BLaER1 treated with 17β-estradiol and CSF1 and Interleukin-3, amounts not matched to agents 10 nM and 100 nM (cell line): ENCODE data around the gene TMEM72.

Source experiments
- H3K27ac ChIP-seq, 11 experiments: shearing (Covaris generic); formaldehyde crosslinking; 2 replicates each; pipeline ENCODE4 v1.8.1; 2022
- H3K27me3 ChIP-seq, 11 experiments: shearing (Covaris generic); formaldehyde crosslinking; 2 replicates each; pipeline ENCODE4 v1.8.1; 2022
- H3K36me3 ChIP-seq, 11 experiments: shearing (Covaris generic); formaldehyde crosslinking; 2 replicates each; pipeline ENCODE4 v1.8.1; 2022
- H3K4me1 ChIP-seq, 10 experiments: shearing (Covaris generic); formaldehyde crosslinking; 2 replicates each; pipeline ENCODE4 v1.8.1; 2022
- H3K4me2 ChIP-seq, 11 experiments: shearing (Covaris generic); formaldehyde crosslinking; 2 replicates each; pipeline ENCODE4 v1.8.1; 2022
- H3K4me3 ChIP-seq, 10 experiments: shearing (Covaris generic); formaldehyde crosslinking; 2 replicates each; pipeline ENCODE4 v1.8.1; 2022
- H3K9ac ChIP-seq, 11 experiments: shearing (Covaris generic); formaldehyde crosslinking; 2 replicates each; pipeline ENCODE4 v1.8.1; 2022
- H3K9me3 ChIP-seq, 11 experiments: shearing (Covaris generic); formaldehyde crosslinking; replicated peaks in 1 of 11; 2 replicates each; pipeline ENCODE4 v1.8.1; 2022
- H4K20me1 ChIP-seq, 11 experiments: shearing (Covaris generic); formaldehyde crosslinking; 2 replicates each; pipeline ENCODE4 v1.8.1; 2022
- Cebpa-rat ChIP-seq, 11 experiments: shearing (Covaris generic); IDR thresholded peaks; 2 replicates each; pipeline ENCODE4 v1.8.1; 2022

TMEM72 gene

GRCh38 chr10:44983895-44984278, 72.8 kb downstream of the TMEM72 start:
- H3K27me3 ChIP-seq, result no peaks in the 10 kb centered on the region
- H4K20me1 ChIP-seq, result peaks cover 0 to 100% (median 9%) of the 10 kb centered on the region in 11 experiments; a peak in 9 of 22 replicates
- H3K4me1 ChIP-seq, result peaks cover 42 to 69% (median 52%) of the 10 kb centered on the region in 10 experiments
- H3K27ac ChIP-seq, result peak overlapping the region in 2 of 11 experiments; percentile 8 to 80; a peak in 2 of 22 replicates
- TF ChIP-seq Cebpa-rat (IDR thresholded peaks at IDR 0.05), result no peak
- peak overlapping the region in 4 of 11 experiments; percentile 92 to 100 (median 97); a peak in 5 of 22 replicates for H3K4me2 ChIP-seq
- peaks cover 0 to 100% (median 51%) of the 10 kb centered on the region in 11 experiments; a peak in 18 of 22 replicates for H3K36me3 ChIP-seq
- no peaks in the 10 kb centered on the region for H3K9me3 ChIP-seq
- peak overlapping the region in 3 of 11 experiments; percentile 21 to 60 (median 22); a peak in 3 of 22 replicates for H3K9ac ChIP-seq
- H3K4me3 ChIP-seq, result no peak overlapping the region

- H4K20me1 ChIP-seq, result peaks cover 0 to 100% (median 9%) of the 10 kb centered on the region in 11 experiments; a peak in 10 of 22 replicates
- no peaks in the 10 kb centered on the region for H3K9me3 ChIP-seq
- no peak overlapping the region; a peak in 1 of 22 replicates for H3K27ac ChIP-seq
- H3K4me2 ChIP-seq, result no peak overlapping the region; a peak in 1 of 22 replicates
- peaks cover 42 to 69% (median 52%) of the 10 kb centered on the region in 10 experiments for H3K4me1 ChIP-seq
- no peak overlapping the region for H3K9ac ChIP-seq
- H3K27me3 ChIP-seq, result no peaks in the 10 kb centered on the region
- H3K4me3 ChIP-seq, result no peak overlapping the region
- H3K36me3 ChIP-seq, result peaks cover 0 to 100% (median 52%) of the 10 kb centered on the region in 11 experiments; a peak in 18 of 22 replicates
- no peak for TF ChIP-seq Cebpa-rat (IDR thresholded peaks at IDR 0.05)
Observed at GRCh38 chr10:44984671-44985101, 73.5 kb downstream of the TMEM72 start.

DNA sequence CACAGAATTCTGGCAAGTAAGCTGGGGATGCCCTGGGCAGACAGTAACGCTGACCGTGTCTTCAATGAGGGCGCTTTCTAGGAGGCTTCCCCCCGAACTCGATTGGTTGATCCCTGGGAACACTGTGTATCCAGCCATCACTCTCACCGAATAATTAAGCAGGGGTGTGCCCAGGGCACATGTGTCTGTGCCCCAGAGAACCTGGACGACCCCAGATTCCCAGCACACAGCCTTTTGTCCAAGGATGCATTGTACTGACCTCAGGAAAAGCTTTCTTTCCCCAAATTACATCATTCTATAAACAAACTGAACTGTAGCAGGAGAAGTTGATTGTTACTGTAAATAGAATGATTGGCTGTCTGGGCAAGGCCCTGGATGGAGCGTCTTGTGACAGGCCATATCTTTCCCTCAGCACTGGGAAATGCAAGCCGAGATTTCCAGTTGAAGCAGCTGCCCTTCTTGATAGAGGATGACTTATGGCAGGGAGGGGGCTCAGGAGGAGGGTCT, 74.1 kb downstream of the TMEM72 start:
- no peak overlapping the region for H3K4me3 ChIP-seq
- H3K27ac ChIP-seq, result no peak overlapping the region
- H3K9me3 ChIP-seq, result no peaks in the 10 kb centered on the region
- no peak for TF ChIP-seq Cebpa-rat (IDR thresholded peaks at IDR 0.05)
- peaks cover 0 to 100% (median 9%) of the 10 kb centered on the region in 11 experiments; a peak in 10 of 22 replicates for H4K20me1 ChIP-seq
- no peak overlapping the region for H3K9ac ChIP-seq
- no peak overlapping the region for H3K4me2 ChIP-seq
- peaks cover 42 to 69% (median 52%) of the 10 kb centered on the region in 10 experiments for H3K4me1 ChIP-seq
- H3K27me3 ChIP-seq, result no peaks in the 10 kb centered on the region
- peaks cover 0 to 100% (median 52%) of the 10 kb centered on the region in 11 experiments; a peak in 18 of 22 replicates for H3K36me3 ChIP-seq

DNA sequence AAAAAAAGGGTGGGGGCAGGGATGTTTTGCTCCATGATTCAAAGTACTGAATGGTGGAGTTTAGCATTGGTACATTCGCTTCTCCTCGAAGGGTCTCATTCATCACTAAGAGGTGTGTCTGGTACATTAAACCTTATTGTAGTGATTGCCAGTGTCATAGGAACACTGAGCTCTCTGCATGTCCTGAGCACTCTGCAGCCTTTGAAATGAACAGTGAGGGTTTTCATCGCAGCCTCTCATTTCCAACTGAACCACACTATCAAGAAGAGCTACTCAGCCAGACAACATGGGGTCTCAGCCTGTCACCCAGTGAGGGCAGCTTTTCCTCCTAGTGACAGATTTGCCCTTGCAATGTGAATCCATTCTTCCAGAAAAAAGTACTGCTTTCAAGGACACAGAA, 75.0 kb downstream of the TMEM72 start:
- no peak for TF ChIP-seq Cebpa-rat (IDR thresholded peaks at IDR 0.05)

More for the DNA sequence above, 75.0 kb downstream of the TMEM72 start:
- Histone ChIP-seq H3K36me3 (peaks cover 0 to 100% (median 59%) of the 10 kb centered on the region in 11 experiments; a peak in 18 of 22 replicates), H3K9me3 (no peaks in the 10 kb centered on the region), H3K4me3 (no peak overlapping the region), H3K9ac (no peak overlapping the region), H3K27me3 (no peaks in the 10 kb centered on the region), H3K4me2 (0 out of 22 replicates have a peak overlapping the region, but pooled peaks of 1 of the 11 experiments have one; percentile 16), H3K27ac (no peak overlapping the region), H4K20me1 (peaks cover 0 to 100% (median 9%) of the 10 kb centered on the region in 11 experiments; a peak in 10 of 22 replicates), H3K4me1 (peaks cover 38 to 69% (median 52%) of the 10 kb centered on the region in 10 experiments)
